Measurements from ENCODE around the gene CPT1C.
"Not testable (repeated sequence)": the region's sequence is repeated elsewhere in the genome, so short reads cannot be mapped to it uniquely, and the experiment has no call there.

The CPT1C gene

GRCh38 chr19:49704888-49705642 lies 14.1 kb downstream of the CPT1C start:
- no peak for DNase-seq (ENCODE audit: low read depth, low spot score)

- DNase-seq (ENCODE audit: low read depth, low spot score), result no peak
Observed at GRCh38 chr19:49705919-49706318, 15.0 kb downstream of the CPT1C start.

- no peak for DNase-seq (ENCODE audit: low read depth, low spot score)
Observed at GRCh38 chr19:49710372-49710951, 19.5 kb downstream of the CPT1C start.

DNA sequence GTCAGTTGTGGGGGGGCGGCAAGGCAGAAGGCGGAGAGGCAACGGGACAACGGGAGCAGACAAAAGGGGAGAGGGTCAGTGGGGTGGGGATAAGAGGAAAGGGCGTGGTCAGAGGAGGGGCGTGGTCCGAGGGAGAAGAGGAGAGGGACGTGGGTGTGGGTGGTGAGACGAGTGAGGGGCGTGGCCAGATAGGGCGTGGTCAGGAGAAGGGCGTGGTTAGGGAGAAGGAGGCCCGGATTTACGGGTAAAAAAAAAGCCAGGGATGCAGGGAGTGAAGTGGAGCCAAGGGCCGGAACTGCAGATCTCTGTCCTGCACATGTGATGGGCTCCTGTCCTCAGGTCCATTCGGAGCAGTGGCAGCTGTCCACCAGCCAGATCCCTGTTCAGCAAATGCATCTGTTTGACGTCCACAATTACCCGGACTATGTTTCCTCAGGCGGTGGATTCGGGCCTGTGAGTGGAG lies 21.5 kb downstream of the CPT1C start:
- no peak for DNase-seq (ENCODE audit: low read depth, low spot score)

- DNase-seq (ENCODE audit: low read depth, low spot score), result no peak
Observed at GRCh38 chr19:49713236-49713845, 22.4 kb downstream of the CPT1C start.

DNA sequence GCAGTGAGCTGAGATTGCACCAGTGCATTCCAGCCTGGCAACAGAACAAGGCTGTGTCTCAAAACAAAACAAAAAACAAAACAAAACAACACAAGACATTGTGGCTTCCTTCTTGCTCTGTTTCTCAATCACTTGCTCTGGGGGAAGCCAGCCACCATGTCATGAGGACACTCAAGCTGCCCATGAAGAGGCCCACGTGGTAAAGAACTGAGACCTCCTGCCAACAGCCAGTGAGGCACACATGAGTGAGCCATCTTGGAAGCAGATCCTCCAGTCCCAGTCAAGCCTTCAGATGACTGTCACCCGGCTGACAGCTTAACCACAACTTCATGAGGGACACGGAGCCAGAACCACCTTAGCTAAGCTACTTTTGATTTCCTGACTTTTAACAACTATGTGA lies 25.2 kb downstream of the CPT1C start:
- DNase-seq (ENCODE audit: low read depth, low spot score), result no peak

- DNase-seq (ENCODE audit: low read depth, low spot score), result peak; percentile 40
Observed at GRCh38 chr19:49718511-49718910, 27.6 kb downstream of the CPT1C start.

- DNase-seq (ENCODE audit: low read depth, low spot score), result no peak
Observed at GRCh38 chr19:49718991-49719390, 28.1 kb downstream of the CPT1C start.

DNA sequence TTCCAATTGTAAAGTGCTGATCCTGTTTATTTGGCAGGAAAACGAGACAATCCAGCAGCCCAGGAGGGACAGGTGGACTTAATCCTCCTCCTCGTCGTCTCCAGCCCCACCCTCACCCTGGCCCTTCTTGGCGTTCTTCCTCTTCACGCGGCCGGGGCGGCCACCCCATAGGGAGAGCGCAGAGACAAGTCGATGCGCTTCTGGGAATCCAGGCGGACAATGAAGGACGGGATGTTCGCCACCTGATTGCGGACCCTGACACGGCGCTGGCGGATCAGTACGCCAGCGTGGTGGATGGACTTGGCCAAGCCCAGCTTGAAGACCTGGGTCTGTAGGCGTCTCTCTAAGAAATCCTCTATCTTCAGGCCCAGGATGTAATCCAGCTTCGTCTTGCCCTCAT lies 28.5 kb downstream of the CPT1C start:
- DNase-seq (ENCODE audit: low read depth, low spot score), result not testable (repeated sequence)

GRCh38 chr19:49727217-49728030 lies 36.5 kb downstream of the CPT1C start:
- DNase-seq (ENCODE audit: low read depth, low spot score), result no peak

DNA sequence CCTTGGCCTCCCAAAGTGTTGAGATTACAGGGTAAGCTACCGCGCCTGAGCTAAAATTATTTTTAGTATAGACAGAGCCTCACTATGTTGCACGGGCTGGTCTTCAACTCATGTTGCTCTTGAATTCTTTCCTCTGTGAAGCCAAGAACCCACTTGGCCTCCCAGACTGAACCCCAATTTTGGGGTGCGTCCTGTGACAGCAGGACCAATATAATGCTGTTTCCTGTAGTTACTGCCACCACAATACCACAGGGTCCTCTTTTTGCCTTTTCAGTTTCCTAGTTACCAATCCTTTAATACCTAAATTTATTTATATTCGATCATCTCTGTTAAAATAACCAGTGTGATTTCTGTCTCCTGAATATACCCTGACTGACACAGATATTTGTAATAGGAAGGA lies 39.2 kb downstream of the CPT1C start:
- no peak for DNase-seq (ENCODE audit: low read depth, low spot score)

- DNase-seq (ENCODE audit: low read depth, low spot score), result no peak
Observed at GRCh38 chr19:49738268-49738667, 47.4 kb downstream of the CPT1C start.

DNA sequence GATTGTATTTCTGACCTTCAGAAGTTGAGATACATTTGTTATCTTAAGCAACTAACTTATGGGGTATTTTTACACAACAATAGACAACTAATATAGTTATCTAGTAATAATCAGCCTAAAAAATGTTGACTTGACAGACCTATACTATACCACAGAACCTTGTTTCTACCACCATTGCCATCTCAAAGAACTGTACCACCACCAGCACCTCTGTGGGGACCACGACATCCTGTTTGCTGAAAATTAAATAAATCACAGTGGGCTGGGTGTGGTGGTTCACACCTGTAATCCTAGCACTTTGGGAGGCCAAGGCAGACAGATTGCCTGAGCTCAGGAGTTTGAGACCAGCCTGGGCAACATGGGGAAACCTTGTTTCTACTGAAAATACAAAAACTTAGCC lies 48.2 kb downstream of the CPT1C start:
- no peak for DNase-seq (ENCODE audit: low read depth, low spot score)

DNA sequence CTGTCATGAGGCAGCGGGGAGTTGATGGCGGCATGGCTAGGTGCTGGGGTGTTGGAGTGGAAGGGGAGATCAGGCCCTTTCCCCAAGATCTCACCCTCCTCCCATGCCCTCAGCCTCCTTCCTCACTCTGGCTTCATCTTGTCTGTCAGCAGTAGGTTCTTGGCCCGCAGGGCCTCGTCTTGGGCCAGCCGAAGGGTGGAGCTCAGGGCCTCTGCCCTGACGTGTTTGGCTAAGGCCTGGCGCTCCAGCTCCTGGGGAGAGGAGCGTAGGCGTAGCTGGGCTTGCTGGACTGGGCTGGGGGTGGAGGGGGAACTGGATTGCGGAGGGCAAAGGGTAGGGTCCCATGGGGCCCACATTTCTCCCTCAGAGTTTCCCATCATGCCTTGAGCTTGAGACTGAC lies 49.0 kb downstream of the CPT1C start:
- DNase-seq (ENCODE audit: low read depth, low spot score), result no peak

- no peak for DNase-seq (ENCODE audit: low read depth, low spot score)
Observed at GRCh38 chr19:49741210-49741844, 50.4 kb downstream of the CPT1C start.

DNA sequence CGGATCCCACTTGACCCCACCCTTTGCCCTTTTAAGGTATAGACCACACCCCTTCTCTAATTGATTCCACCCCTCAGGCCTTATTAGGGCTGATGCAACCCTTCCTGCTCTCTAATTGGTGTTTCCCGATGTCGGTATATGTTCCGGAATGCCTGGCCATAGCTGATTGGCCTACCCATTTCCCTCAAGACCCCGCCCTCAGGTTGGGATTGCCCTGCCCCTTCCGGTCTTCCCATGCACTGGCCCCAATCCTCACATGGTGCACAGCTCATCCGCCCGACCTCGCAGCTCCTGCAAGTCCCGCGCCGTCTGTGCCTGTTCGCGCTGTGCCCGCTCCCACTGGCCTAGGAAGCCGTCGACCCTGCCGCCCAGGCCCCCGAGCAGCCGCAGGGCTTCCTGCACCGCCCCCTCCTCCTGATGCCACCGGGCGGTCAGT lies 54.0 kb downstream of the CPT1C start:
- no peak for DNase-seq (ENCODE audit: low read depth, low spot score)

- DNase-seq (ENCODE audit: low read depth, low spot score), result no peak
Observed at GRCh38 chr19:49746206-49746958, 55.5 kb downstream of the CPT1C start.

GRCh38 chr19:49749055-49749716 lies 58.3 kb downstream of the CPT1C start:
- DNase-seq (ENCODE audit: low read depth, low spot score), result no peak

DNA sequence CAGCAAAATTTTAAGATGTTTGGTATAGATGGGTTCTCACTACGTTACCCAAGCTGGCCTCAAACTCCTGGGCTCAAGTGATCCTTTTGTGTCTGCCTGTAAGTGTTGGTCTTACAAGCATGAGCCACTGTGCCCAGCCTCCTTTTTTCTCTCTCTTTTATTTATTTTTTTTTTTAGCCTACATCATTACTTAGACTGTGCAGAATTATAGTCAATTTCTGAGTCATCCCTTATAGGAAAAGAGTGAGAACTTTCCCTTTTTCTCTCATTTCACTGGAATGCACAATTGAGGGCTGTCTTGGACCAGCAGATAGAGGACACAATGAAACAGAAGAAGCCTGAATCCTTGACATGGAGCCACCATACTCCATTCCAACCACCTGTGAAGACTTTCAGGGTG lies 58.9 kb downstream of the CPT1C start:
- no peak for DNase-seq (ENCODE audit: low read depth, low spot score)

GRCh38 chr19:49752701-49753100 lies 61.8 kb downstream of the CPT1C start:
- DNase-seq (ENCODE audit: low read depth, low spot score), result no peak

All from smooth muscle cell of the brain vasculature (primary cell).